Stimulated activated CD4-positive, alpha-beta T cell treated with anti-CD3 and anti-CD28 coated beads, Interleukin-15, amount 100 ng/mL, for 1 hour (primary cell): ENCODE measurements around the gene ANKK1.

Experiments
- DNase-seq, 2 donors: peaks; one replicate each; pipeline ENCODE4 v3.0.0-alpha.2; 2020; ENCODE audit warnings: low read depth in 1 of 2, low spot score in 1 of 2

Gene ANKK1

GRCh38 chr11:113407163-113407562, 19.6 kb downstream of the ANKK1 start:
- no peak for DNase-seq

- no peak for DNase-seq
These were observed 20.6 kb downstream of the ANKK1 start for GRCh38 chr11:113408206-113408605.

GRCh38 chr11:113408887-113409286, 21.3 kb downstream of the ANKK1 start:
- no peak for DNase-seq

- no peak for DNase-seq
These were observed 21.9 kb downstream of the ANKK1 start for GRCh38 chr11:113409526-113409925.

GRCh38 chr11:113410414-113411135, 23.0 kb downstream of the ANKK1 start:
- no peak for DNase-seq

- DNase-seq, result no peak
These were observed 24.0 kb downstream of the ANKK1 start for GRCh38 chr11:113411536-113411935.

- no peak for DNase-seq
These were observed 25.1 kb downstream of the ANKK1 start for GRCh38 chr11:113412675-113413074.

GRCh38 chr11:113415343-113415742, 27.8 kb downstream of the ANKK1 start:
- DNase-seq, result no peak

- DNase-seq, result no peak
These were observed 29.8 kb downstream of the ANKK1 start for GRCh38 chr11:113417428-113417827.

- DNase-seq, result no peak
These were observed 31.9 kb downstream of the ANKK1 start for GRCh38 chr11:113419454-113420003.

GRCh38 chr11:113420808-113421207, 33.2 kb downstream of the ANKK1 start:
- DNase-seq, result no peak

GRCh38 chr11:113426686-113427085, 39.1 kb downstream of the ANKK1 start:
- DNase-seq, result no peak

GRCh38 chr11:113431746-113432145, 44.2 kb downstream of the ANKK1 start:
- DNase-seq, result no peak

GRCh38 chr11:113435190-113435968, 47.8 kb downstream of the ANKK1 start:
- DNase-seq, result no peak

- no peak for DNase-seq
These were observed 49.2 kb downstream of the ANKK1 start for GRCh38 chr11:113436672-113437252.

- no peak for DNase-seq
These were observed 53.2 kb downstream of the ANKK1 start for GRCh38 chr11:113440816-113441215.

- DNase-seq, result no peak
These were observed 57.0 kb downstream of the ANKK1 start for GRCh38 chr11:113444502-113445123.

- no peak for DNase-seq
These were observed 58.5 kb downstream of the ANKK1 start for GRCh38 chr11:113446112-113446511.

GRCh38 chr11:113446938-113447337, 59.4 kb downstream of the ANKK1 start:
- DNase-seq, result no peak

- DNase-seq, result no peak
These were observed 60.2 kb downstream of the ANKK1 start for GRCh38 chr11:113447621-113448315.

GRCh38 chr11:113448316-113448677, 60.7 kb downstream of the ANKK1 start:
- DNase-seq, result no peak
